Lung (tissue), 12 donors: ENCODE results near the gene USP44. TPM values are rescaled to one million over a fixed set of nuclear protein-coding genes. Genes with fewer than 3 reads are reported as not detected.

Source experiments
- ATAC-seq: fragments of 200-7000 bp; cut with Tn5 transposase; one replicate; pipeline ENCODE4 v1.9.1; 2020; ENCODE audit warnings: moderate number of reproducible peaks; ENCODE audit not compliant: insufficient read depth, low FRiP score
- DNase-seq, 3 donors: peaks; one replicate each; pipeline ENCODE4 v3.0.0-alpha.2; 2013 to 2017
- H3K27ac ChIP-seq, 2 donors: one replicate each; pipeline ENCODE4 v1.5.1; 2013; ENCODE audit warnings: mild to moderate bottlenecking in 2 of 2, moderate library complexity in 2 of 2, control low read depth in 1 of 2, inconsistent platforms in 1 of 2, low read depth in 1 of 2, low read length in 1 of 2
- H3K27me3 ChIP-seq, 3 donors: one replicate each; pipeline ENCODE4 v1.5.1; 2013; ENCODE audit warnings: low read length in 2 of 3; ENCODE audit not compliant: control insufficient read depth in 3 of 3, insufficient read depth in 3 of 3
- H3K36me3 ChIP-seq, 4 donors: one replicate each; pipeline ENCODE4 v1.5.1; 2013; ENCODE audit warnings: low read length in 4 of 4, mild to moderate bottlenecking in 1 of 4, moderate library complexity in 1 of 4; ENCODE audit not compliant: control insufficient read depth in 4 of 4, insufficient read depth in 4 of 4
- H3K4me1 ChIP-seq, 5 donors: one replicate each; pipeline ENCODE4 v1.5.1; 2013; ENCODE audit warnings: low read length in 5 of 5, mild to moderate bottlenecking in 2 of 5, moderate library complexity in 1 of 5; ENCODE audit not compliant: control insufficient read depth in 5 of 5, insufficient read depth in 5 of 5
- H3K4me3 ChIP-seq: one replicate; pipeline ENCODE4 v1.5.1; 2013; ENCODE audit warnings: mild to moderate bottlenecking, control low read depth, moderate library complexity
- H3K9ac ChIP-seq, 2 donors: one replicate each; pipeline ENCODE4 v1.5.1; 2013; ENCODE audit warnings: low read length in 2 of 2, control low read depth in 1 of 2; ENCODE audit not compliant: insufficient read depth in 1 of 2
- H3K9me3 ChIP-seq, 4 donors: one replicate each; pipeline ENCODE4 v1.5.1; 2013; ENCODE audit warnings: low read length in 3 of 4, mild to moderate bottlenecking in 1 of 4, moderate library complexity in 1 of 4; ENCODE audit not compliant: control insufficient read depth in 4 of 4, insufficient read depth in 3 of 4
- WGBS, 2 donors: extraction: QIAGEN DNeasy Blood & Tissue Kit; methylation state at CpG; one replicate each; pipeline ENCODE4 v1.1.7; 2013; 5-methylcytosine and 5-hydroxymethylcytosine counted together
- polyA plus RNA-seq, 2 donors: library from polyadenylated mRNA; stranded (reverse); fragments of 200-250 nt; gene quantifications; one replicate each; pipeline ENCODE4 v1.2.1, GENCODE V29; 2013
- total RNA-seq, 2 donors: library from RNA; depleted of rRNA in 1 of 2; stranded (reverse); fragments of >200 nt in 1 of 2; gene quantifications; one replicate each; pipeline ENCODE4 v1.2.1, GENCODE V29; 2014 to 2021
- TF ChIP-seq, protein P1 (sequence below): IDR thresholded peaks from 2 replicates; pipeline ENCODE4 v1.5.1; 2012; ENCODE audit warnings: mild to moderate bottlenecking; ENCODE audit errors: control extremely low read depth, extremely low read depth
- donor health status: control.
- donor health status: control.
- donor health status: Bipolar disorder and iron deficiency.
- donor health status: healthy.
- donor health status: DM: yes; HTN: yes; CAD: no.

The USP44 gene
- total and polyA plus RNA-seq, 4 donors: 2.3 to 18.6 (median 10.2) TPM

DNA sequence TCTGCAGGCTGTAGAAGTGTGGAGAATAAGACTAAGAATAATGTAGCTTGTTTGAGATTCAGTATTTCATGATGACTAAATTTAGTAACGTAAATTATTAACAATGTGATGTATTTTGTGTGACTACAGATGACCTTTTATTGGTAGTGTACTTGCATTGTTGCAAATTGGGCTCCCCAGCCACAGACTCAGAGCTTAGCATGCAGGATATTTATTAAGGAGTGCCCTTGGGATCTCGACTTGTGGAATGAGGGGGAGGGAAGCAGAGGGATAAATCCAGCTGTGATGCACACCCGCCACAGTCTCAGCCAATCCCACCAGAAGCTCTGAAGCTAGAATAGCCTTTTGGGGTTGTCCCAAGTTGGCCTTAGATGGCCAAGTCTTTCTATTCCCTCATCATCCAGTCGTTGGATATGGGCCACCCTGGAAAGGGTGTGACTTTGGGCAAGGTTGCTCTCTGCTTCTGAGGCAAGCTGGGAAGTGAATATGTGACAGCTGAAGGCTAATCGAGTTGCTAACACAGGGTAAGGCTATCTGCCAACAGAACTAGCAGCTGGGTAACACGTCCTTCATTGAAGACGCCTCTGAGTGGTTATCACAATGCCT lies 42.1 kb upstream of the USP44 start:
- Histone ChIP-seq H3K9me3 (no peaks in the 10 kb centered on the region), H3K4me1 (no peaks in the 10 kb centered on the region), H3K27ac (no peak overlapping the region), H3K27me3 (no peaks in the 10 kb centered on the region), H3K36me3 (no peaks in the 10 kb centered on the region), H3K9ac (no peak overlapping the region), H3K4me3 (no peak overlapping the region)
- 66 to 67% methylated on average over 7 of the region's 7 CpGs for WGBS, 2 donors
- no peak for ATAC-seq
- TF ChIP-seq, protein P1, sequence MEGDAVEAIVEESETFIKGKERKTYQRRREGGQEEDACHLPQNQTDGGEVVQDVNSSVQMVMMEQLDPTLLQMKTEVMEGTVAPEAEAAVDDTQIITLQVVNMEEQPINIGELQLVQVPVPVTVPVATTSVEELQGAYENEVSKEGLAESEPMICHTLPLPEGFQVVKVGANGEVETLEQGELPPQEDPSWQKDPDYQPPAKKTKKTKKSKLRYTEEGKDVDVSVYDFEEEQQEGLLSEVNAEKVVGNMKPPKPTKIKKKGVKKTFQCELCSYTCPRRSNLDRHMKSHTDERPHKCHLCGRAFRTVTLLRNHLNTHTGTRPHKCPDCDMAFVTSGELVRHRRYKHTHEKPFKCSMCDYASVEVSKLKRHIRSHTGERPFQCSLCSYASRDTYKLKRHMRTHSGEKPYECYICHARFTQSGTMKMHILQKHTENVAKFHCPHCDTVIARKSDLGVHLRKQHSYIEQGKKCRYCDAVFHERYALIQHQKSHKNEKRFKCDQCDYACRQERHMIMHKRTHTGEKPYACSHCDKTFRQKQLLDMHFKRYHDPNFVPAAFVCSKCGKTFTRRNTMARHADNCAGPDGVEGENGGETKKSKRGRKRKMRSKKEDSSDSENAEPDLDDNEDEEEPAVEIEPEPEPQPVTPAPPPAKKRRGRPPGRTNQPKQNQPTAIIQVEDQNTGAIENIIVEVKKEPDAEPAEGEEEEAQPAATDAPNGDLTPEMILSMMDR: no peak
- DNase-seq: peak in 1 of 3 donors; percentile 9

DNA sequence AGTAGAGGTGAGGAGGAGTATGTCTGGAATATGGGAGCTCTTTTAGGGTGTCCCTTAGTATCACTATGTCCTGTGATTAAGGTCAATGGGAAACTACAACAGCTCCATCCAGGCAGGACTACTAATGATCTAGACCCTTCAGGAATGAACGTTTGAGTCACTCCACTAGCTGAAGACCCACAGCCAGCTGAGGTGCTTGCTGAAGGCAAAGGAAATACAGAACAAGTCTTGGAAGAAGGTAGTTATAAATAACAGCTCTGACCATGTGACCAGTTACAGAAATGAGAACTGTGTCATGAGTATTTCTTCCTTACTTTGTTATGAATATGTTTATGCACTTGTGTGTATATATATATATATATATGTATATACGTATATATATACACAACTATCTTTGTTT lies 40.5 kb upstream of the USP44 start:
- Histone ChIP-seq H3K27me3 (no peaks in the 10 kb centered on the region), H3K4me3 (no peak overlapping the region), H3K9ac (no peak overlapping the region), H3K36me3 (no peaks in the 10 kb centered on the region), H3K9me3 (no peaks in the 10 kb centered on the region), H3K27ac (no peak overlapping the region), H3K4me1 (no peaks in the 10 kb centered on the region)
- 44 to 58% methylated on average over 2 of the region's 2 CpGs for WGBS, 2 donors
- DNase-seq (no peak), ATAC-seq (no peak)
- TF ChIP-seq, protein P1: no peak

- H3K9me3 ChIP-seq: no peaks in the 10 kb centered on the region
- TF ChIP-seq, protein P1: no peak
- H3K4me1 ChIP-seq: no peaks in the 10 kb centered on the region
- H3K9ac ChIP-seq: no peak overlapping the region
- H3K36me3 ChIP-seq: no peaks in the 10 kb centered on the region
- ATAC-seq: no peak
- no peak for DNase-seq
- no peak overlapping the region for H3K27ac ChIP-seq
- no peak overlapping the region for H3K4me3 ChIP-seq
- 91 to 94% methylated on average over 2 of the region's 2 CpGs for WGBS, 2 donors
- no peaks in the 10 kb centered on the region for H3K27me3 ChIP-seq
Measured at GRCh38 chr12:95590775-95591174, 39.5 kb upstream of the USP44 start.

DNA sequence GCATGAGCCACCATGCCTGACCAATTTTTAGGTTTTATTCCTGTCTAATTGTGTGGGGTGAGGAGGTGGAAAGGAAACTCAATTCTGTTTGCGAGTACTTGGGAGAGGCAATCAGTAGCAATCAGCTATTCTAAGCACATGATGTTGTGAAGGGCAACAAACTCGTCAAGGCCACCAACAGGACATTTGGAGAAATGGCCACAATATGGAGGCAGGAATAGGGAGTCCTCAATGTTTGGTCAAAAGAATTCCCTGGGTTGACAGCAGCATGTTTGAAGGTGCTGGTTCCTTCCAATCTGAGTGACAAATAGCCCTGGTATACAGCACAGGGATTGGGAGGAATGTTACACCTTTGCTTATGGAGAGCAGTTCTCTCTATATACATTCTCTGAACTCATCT lies 32.7 kb upstream of the USP44 start:
- Histone ChIP-seq H3K4me1 (no peaks in the 10 kb centered on the region), H3K36me3 (no peaks in the 10 kb centered on the region), H3K27me3 (no peaks in the 10 kb centered on the region), H3K9me3 (no peaks in the 10 kb centered on the region), H3K4me3 (no peak overlapping the region), H3K27ac (no peak overlapping the region), H3K9ac (no peak overlapping the region)
- TF ChIP-seq, protein P1: no peak
- DNase-seq: no peak
- WGBS, 2 donors: 81 to 88% methylated on average over 2 of the region's 2 CpGs
- no peak for ATAC-seq
